B cell (primary cell): ENCODE results near the gene BRMS1L. TPM values are rescaled to one million over a fixed set of nuclear protein-coding genes. Genes with fewer than 3 reads are reported as not detected.

Experiments used
- ATAC-seq: fragments of 200-7000 bp; cut with Tn5 transposase; one replicate; pipeline ENCODE4 v1.10.0; 2021; ENCODE audit warnings: low read depth, mild to moderate bottlenecking, moderate number of reproducible peaks, moderate library complexity
- CTCF ChIA-PET: fragments of 350-600 bp; sonication (Branson Sonifier 250); formaldehyde crosslinking; loops from one replicate; lab custom pipeline; 2021; ENCODE audit warnings: antibody characterized with exemption, inconsistent platforms; lab: Charles Lee
- POLR2A ChIA-PET: fragments of 350-600 bp; sonication (Branson Sonifier 250); formaldehyde crosslinking; loops from one replicate; lab custom pipeline; 2021; ENCODE audit warnings: antibody characterized with exemption; lab: Charles Lee
- DNase-seq: peaks from one replicate; pipeline ENCODE4 v3.0.0; 2013
- H2AFZ ChIP-seq: 2 replicates; pipeline ENCODE4 v1.6.1; 2012; ENCODE audit warnings: mild to moderate bottlenecking, low read depth, low read length; ENCODE audit not compliant: insufficient read depth, poor library complexity, severe bottlenecking
- H3K27ac ChIP-seq, 2 donors: 1 replicate in 1 of 2; 2 replicates in 1 of 2; pipeline ENCODE4 v1.5.1; 2012 to 2013; ENCODE audit warnings: low read length in 2 of 2, mild to moderate bottlenecking in 2 of 2, moderate library complexity in 1 of 2
- H3K27me3 ChIP-seq, 4 experiments: fragments of 200-600 bp in 1 of 4; sonication (generic) in 1 of 4; replicated peaks in 1 of 4; 1 replicate in 2 of 4; 2 replicates in 2 of 4; pipeline versions ENCODE4 v1.6.1 to v1.7.0; 2013 to 2016; ENCODE audit warnings: low read length in 3 of 4, mild to moderate bottlenecking in 2 of 4, mixed read lengths in 1 of 4, moderate library complexity in 1 of 4; ENCODE audit not compliant: insufficient read depth in 4 of 4, control insufficient read depth in 3 of 4; ENCODE audit errors: control extremely low read depth in 1 of 4
- H3K36me3 ChIP-seq, 2 experiments: replicated peaks in 1 of 2; 1 replicate in 1 of 2; 2 replicates in 1 of 2; pipeline versions ENCODE4 v1.6.1 to v1.7.1; 2013; ENCODE audit warnings: low read length in 1 of 2; ENCODE audit not compliant: insufficient read depth in 2 of 2, control insufficient read depth in 1 of 2; ENCODE audit errors: control extremely low read depth in 1 of 2, extremely low read depth in 1 of 2
- H3K4me1 ChIP-seq, 2 donors: fragments of 200-600 bp in 1 of 2; sonication (generic) in 1 of 2; 1 replicate in 1 of 2; 2 replicates in 1 of 2; pipeline versions ENCODE4 v1.5.1 to v1.6.1; 2013 to 2017; ENCODE audit warnings: low read length in 2 of 2; ENCODE audit not compliant: control insufficient read depth in 2 of 2, insufficient read depth in 2 of 2
- H3K4me2 ChIP-seq: replicated peaks from 2 replicates; pipeline ENCODE3; 2012; ENCODE audit warnings: mild to moderate bottlenecking, low read depth, low read length; ENCODE audit not compliant: poor library complexity, severe bottlenecking
- H3K4me3 ChIP-seq, 5 experiments: fragments of 200-600 bp in 1 of 5; sonication (generic) in 1 of 5; 1 replicate in 3 of 5; 2 replicates in 2 of 5; pipeline versions ENCODE4 v1.5.1 to v1.7.0; 2011 to 2016; ENCODE audit warnings: low read length in 4 of 5, mild to moderate bottlenecking in 4 of 5, low read depth in 2 of 5, control low read depth in 1 of 5, moderate library complexity in 1 of 5; ENCODE audit not compliant: insufficient read depth in 1 of 5; ENCODE audit errors: control extremely low read depth in 1 of 5, extremely low read depth in 1 of 5
- H3K79me2 ChIP-seq: fragments of 200-600 bp; sonication (generic); one replicate; pipeline ENCODE4 v1.6.0; 2016; ENCODE audit warnings: low read length; ENCODE audit not compliant: control insufficient read depth, insufficient read depth
- H3K9ac ChIP-seq: fragments of 200-600 bp; sonication (generic); 2 replicates; pipeline ENCODE4 v1.6.1; 2017; ENCODE audit warnings: mild to moderate bottlenecking, low read length, moderate library complexity
- H3K9me3 ChIP-seq, 3 donors: one replicate each; pipeline versions ENCODE4 v1.6.1 to v1.7.1; 2013; ENCODE audit warnings: low read length in 2 of 3; ENCODE audit not compliant: control insufficient read depth in 2 of 3, insufficient read depth in 1 of 3; ENCODE audit errors: control extremely low read depth in 1 of 3
- H4K20me1 ChIP-seq: 2 replicates; pipeline ENCODE4 v1.6.0; 2012; ENCODE audit warnings: mild to moderate bottlenecking, low read length; ENCODE audit not compliant: insufficient read depth, control insufficient read depth, poor library complexity, severe bottlenecking
- H3K27ac Mint-ChIP-seq: one replicate; pipeline ENCODE4 v1.8.0; 2021; ENCODE audit warnings: mixed read lengths
- H3K27me3 Mint-ChIP-seq: one replicate; pipeline ENCODE4 v1.8.0; 2021; ENCODE audit warnings: mixed read lengths
- H3K4me1 Mint-ChIP-seq: one replicate; pipeline ENCODE4 v1.8.0; 2021; ENCODE audit warnings: mixed read lengths
- H3K4me3 Mint-ChIP-seq: one replicate; pipeline ENCODE4 v1.8.0; 2021; ENCODE audit warnings: mixed read lengths
- H3K9me3 Mint-ChIP-seq: one replicate; pipeline ENCODE4 v1.8.0; 2022; ENCODE audit warnings: mixed read lengths; ENCODE audit not compliant: insufficient read depth
- EZH2 ChIP-seq: IDR thresholded peaks from 2 replicates; pipeline ENCODE4 v1.6.1; 2012; ENCODE audit warnings: borderline replicate concordance, low read depth, mild to moderate bottlenecking, moderate library complexity, low read length; ENCODE audit not compliant: insufficient read depth, poor library complexity, severe bottlenecking
- WGBS: methylation state at CpG from one replicate; pipeline ENCODE4 v1.1.5; 2013; ENCODE audit warnings: missing lambda C conversion rate; ENCODE audit not compliant: insufficient coverage; 5-methylcytosine and 5-hydroxymethylcytosine counted together
- intact Hi-C: fragments of 100-400 bp; cut with micrococcal nuclease; formaldehyde crosslinking; loops from one replicate; pipeline ENCODE4 v1.10.0; 2022
- polyA plus RNA-seq: library from polyadenylated mRNA; depleted of rRNA; stranded (reverse); fragments of >200 nt; gene quantifications from 2 replicates; pipeline ENCODE4 v1.2.3, GENCODE V29; 2012
- total RNA-seq, 2 donors: library from RNA; stranded (reverse); fragments of 120-200 nt in 1 of 2; gene quantifications; 1 replicate in 1 of 2; 2 replicates in 1 of 2; pipeline versions ENCODE4 v1.2.3 to v1.2.4, GENCODE V29; 2013 to 2022
- TF ChIP-seq, protein P1 (sequence below): fragments of 200-600 bp; IDR thresholded peaks from one replicate; pipeline ENCODE4 v1.8.0; 2022; ENCODE audit warnings: antibody characterized with exemption, mild to moderate bottlenecking

The BRMS1L gene
- total and polyA plus RNA-seq, 2 donors (not counting 1 experiment from before 2014, with no cell fraction given): 1.1 to 4.7 TPM

DNA sequence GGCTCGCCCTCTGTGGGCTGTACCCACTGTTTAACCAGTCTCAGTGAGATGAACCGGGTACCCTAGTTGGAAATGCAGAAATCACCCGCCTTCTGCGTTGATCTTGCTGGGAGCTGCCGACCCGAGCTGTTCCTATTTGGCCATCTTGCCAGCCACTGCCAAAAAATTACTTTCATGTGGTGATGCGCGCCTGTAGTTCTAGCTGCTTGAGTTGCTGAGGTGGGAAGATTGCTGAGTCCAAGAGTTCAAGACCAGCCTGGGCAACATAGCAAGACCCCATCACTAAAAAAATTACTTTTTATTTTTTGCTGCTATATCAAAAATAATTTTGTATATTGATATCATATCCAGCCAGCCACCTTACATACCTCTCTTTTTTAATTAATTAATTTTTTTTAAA is 18.4 kb downstream of the BRMS1L start:
- no peaks in the 10 kb centered on the region for H4K20me1 ChIP-seq
- H3K36me3 ChIP-seq: peaks cover 3 to 13% of the 10 kb centered on the region in 2 experiments
- H3K79me2 ChIP-seq: no peaks in the 10 kb centered on the region
- no peak overlapping the region for H2AFZ ChIP-seq
- no peaks in the 10 kb centered on the region for H3K27me3 ChIP-seq
- Mint-ChIP-seq H3K4me1 (no peaks in the 10 kb centered on the region), H3K27me3 (no peaks in the 10 kb centered on the region), H3K27ac (no peak overlapping the region), H3K9me3 (peaks cover 13% of the 10 kb centered on the region), H3K4me3 (no peak overlapping the region)
- ATAC-seq (no peak), DNase-seq (no peak)
- TF ChIP-seq, protein P1, sequence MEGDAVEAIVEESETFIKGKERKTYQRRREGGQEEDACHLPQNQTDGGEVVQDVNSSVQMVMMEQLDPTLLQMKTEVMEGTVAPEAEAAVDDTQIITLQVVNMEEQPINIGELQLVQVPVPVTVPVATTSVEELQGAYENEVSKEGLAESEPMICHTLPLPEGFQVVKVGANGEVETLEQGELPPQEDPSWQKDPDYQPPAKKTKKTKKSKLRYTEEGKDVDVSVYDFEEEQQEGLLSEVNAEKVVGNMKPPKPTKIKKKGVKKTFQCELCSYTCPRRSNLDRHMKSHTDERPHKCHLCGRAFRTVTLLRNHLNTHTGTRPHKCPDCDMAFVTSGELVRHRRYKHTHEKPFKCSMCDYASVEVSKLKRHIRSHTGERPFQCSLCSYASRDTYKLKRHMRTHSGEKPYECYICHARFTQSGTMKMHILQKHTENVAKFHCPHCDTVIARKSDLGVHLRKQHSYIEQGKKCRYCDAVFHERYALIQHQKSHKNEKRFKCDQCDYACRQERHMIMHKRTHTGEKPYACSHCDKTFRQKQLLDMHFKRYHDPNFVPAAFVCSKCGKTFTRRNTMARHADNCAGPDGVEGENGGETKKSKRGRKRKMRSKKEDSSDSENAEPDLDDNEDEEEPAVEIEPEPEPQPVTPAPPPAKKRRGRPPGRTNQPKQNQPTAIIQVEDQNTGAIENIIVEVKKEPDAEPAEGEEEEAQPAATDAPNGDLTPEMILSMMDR: no peak
- no peak for TF ChIP-seq EZH2
- ChIA-PET POLR2A (no interaction called here), CTCF (no interaction called here)
- WGBS: 100% methylated on average over 5 of the region's 8 CpGs
- no peak overlapping the region for H3K4me2 ChIP-seq
- intact Hi-C loops: no loop called here
- no peak overlapping the region for H3K9ac ChIP-seq
- H3K4me1 ChIP-seq: no peaks in the 10 kb centered on the region
- H3K4me3 ChIP-seq: no peak overlapping the region
- peaks cover 0 to 9% (median 0%) of the 10 kb centered on the region in 3 donors for H3K9me3 ChIP-seq
- H3K27ac ChIP-seq: no peak overlapping the region

GRCh38 chr14:35847636-35848035 is 21.5 kb downstream of the BRMS1L start:
- peaks cover 0 to 4% (median 1%) of the 10 kb centered on the region in 3 donors for H3K9me3 ChIP-seq
- Mint-ChIP-seq H3K4me1 (no peaks in the 10 kb centered on the region), H3K27me3 (no peaks in the 10 kb centered on the region), H3K27ac (no peak overlapping the region), H3K9me3 (peaks cover 6% of the 10 kb centered on the region), H3K4me3 (no peak overlapping the region)
- no peaks in the 10 kb centered on the region for H4K20me1 ChIP-seq
- no peak overlapping the region for H3K27ac ChIP-seq
- CTCF ChIA-PET: no interaction called here
- no peak overlapping the region for H3K9ac ChIP-seq
- no peak for DNase-seq
- WGBS: no CpG with 5 or more reads among the region's 2 CpGs
- H3K4me3 ChIP-seq: no peak overlapping the region
- no peaks in the 10 kb centered on the region for H3K4me1 ChIP-seq
- TF ChIP-seq, protein P1: no peak
- TF ChIP-seq EZH2: no peak
- no peak overlapping the region for H2AFZ ChIP-seq
- no peak for ATAC-seq
- no peaks in the 10 kb centered on the region for H3K79me2 ChIP-seq
- H3K4me2 ChIP-seq: no peak overlapping the region
- H3K27me3 ChIP-seq: no peaks in the 10 kb centered on the region
- H3K36me3 ChIP-seq: peaks cover 2 to 13% of the 10 kb centered on the region in 2 experiments
- intact Hi-C loops: no loop called here
- POLR2A ChIA-PET: no interaction called here
